ACC112 (cell line): ENCODE results near the gene PPP1R2.
"Not testable (repeated sequence)": the region's sequence is repeated elsewhere in the genome, so short reads cannot be mapped to it uniquely, and the experiment has no call there.

ENCODE experiments used
- H2AFZ ChIP-seq: fragments of 200-600 bp; sonication (generic); one replicate; pipeline ENCODE4 v1.6.0; 2017; ENCODE audit warnings: antibody characterized with exemption, low read length; ENCODE audit not compliant: unreplicated experiment
- H3K27ac ChIP-seq: fragments of 200-600 bp; sonication (generic); 2 replicates; pipeline ENCODE4 v1.5.1; 2014; ENCODE audit warnings: low read depth, mild to moderate bottlenecking, antibody characterized with exemption, low read length, moderate library complexity
- H3K27me3 ChIP-seq: fragments of 200-600 bp; sonication (generic); 2 replicates; pipeline ENCODE4 v1.6.1; 2014; ENCODE audit warnings: mild to moderate bottlenecking, antibody characterized with exemption, low read length, moderate library complexity, mixed read lengths; ENCODE audit not compliant: insufficient read depth
- H3K36me3 ChIP-seq: fragments of 200-600 bp; sonication (generic); 2 replicates; pipeline ENCODE4 v1.6.1; 2016; ENCODE audit warnings: mild to moderate bottlenecking, antibody characterized with exemption, low read length, moderate library complexity, mixed read lengths; ENCODE audit not compliant: insufficient read depth
- H3K4me1 ChIP-seq: fragments of 200-600 bp; sonication (generic); one replicate; pipeline ENCODE4 v1.6.1; 2016; ENCODE audit warnings: low read length, mixed read lengths; ENCODE audit not compliant: insufficient read depth, unreplicated experiment, control insufficient read depth
- H3K4me3 ChIP-seq: fragments of 200-600 bp; sonication (generic); 2 replicates; pipeline ENCODE4 v1.5.1; 2014; ENCODE audit warnings: mild to moderate bottlenecking, low read depth, low read length
- H3K79me2 ChIP-seq: fragments of 200-600 bp; sonication (generic); one replicate; pipeline ENCODE4 v1.6.0; 2016; ENCODE audit warnings: low read length; ENCODE audit not compliant: control insufficient read depth, unreplicated experiment, insufficient read depth

PPP1R2 gene

DNA sequence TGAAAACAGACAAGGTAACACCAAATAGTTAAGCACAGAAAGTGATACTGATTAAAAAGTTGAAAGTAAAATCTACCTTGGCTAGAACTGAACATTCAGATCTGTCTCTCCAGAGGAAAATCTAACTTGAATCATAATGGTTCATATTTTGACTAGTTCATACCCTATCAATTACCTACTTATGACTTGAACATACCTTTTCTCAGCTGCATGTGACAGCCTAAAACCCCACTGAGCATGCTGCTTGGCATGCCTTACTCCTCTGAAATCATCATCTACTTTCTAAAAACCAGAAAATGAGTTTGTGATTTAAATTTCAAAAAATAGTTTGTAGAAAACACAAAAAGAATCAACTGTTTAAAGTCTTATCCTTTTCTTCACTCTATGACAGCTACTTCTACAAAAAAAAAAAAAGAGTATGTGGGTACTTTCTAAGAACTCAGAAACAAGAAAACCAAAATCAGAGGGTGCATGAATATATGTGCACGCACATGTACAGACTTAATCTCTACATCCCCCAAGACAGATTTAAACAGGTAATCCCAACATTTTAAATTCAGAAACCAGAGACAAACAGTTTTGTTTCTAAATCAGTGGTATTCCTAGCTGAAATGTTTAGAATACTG is 28.4 kb downstream of the PPP1R2 start:
- H3K27me3 ChIP-seq, H3K4me3 ChIP-seq, H3K4me1 ChIP-seq, H2AFZ ChIP-seq, H3K79me2 ChIP-seq, H3K27ac ChIP-seq: not testable (repeated sequence)
- H3K36me3 ChIP-seq: peaks cover 14% of the 10 kb centered on the region

DNA sequence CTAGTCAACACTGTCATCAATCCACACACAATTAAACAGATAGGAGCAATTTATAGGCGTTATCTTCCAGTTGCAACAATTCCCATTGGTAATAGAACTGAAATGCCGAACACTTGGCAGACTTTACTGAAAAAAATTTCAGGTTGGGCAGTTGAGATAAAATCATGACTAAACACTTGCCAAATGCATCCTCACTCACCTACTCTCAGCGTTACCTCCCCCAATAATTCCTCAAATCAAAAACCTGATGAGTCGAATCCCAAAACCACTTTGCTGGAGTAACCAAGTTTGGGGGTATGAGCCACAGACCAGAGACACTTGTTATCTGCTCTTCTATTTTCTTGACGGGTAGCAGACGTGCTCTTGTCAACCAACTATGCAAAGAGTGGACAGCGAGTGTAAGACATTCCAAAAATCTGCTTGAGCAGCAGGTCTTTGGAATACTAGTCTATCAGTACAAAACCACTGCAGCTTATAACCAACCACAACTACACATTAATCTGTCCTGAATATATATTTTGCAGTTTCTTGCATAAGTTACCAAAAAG is 30.3 kb downstream of the PPP1R2 start:
- no peak overlapping the region for H2AFZ ChIP-seq
- peaks cover 14% of the 10 kb centered on the region for H3K36me3 ChIP-seq
- H3K79me2 ChIP-seq: no peaks in the 10 kb centered on the region
- no peak overlapping the region for H3K4me3 ChIP-seq
- no peaks in the 10 kb centered on the region for H3K4me1 ChIP-seq
- no peak overlapping the region for H3K27ac ChIP-seq
- no peaks in the 10 kb centered on the region for H3K27me3 ChIP-seq

DNA sequence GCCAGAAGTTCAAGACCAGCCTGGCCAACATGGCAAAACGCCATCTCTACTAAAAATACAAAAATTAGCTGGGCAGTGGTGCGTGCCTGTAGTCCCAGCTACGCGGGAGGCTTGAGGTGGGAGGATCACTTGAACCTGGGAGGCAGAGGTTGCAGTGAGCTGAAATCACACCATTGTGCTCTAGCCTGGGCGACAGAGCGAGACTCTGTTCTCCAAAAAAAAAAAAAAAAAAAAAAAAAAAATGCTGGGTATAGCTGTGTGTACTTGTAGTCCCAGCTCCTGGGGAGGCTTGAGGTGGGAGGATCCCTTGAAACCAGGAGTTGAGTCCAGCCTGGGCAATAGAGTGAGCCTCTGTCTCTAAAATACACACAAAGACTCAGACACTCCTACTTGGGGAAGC is 32.0 kb downstream of the PPP1R2 start:
- H3K27ac ChIP-seq: no peak overlapping the region
- H3K4me3 ChIP-seq: no peak overlapping the region
- no peaks in the 10 kb centered on the region for H3K79me2 ChIP-seq
- H3K27me3 ChIP-seq: no peaks in the 10 kb centered on the region
- H3K4me1 ChIP-seq: no peaks in the 10 kb centered on the region
- no peak overlapping the region for H2AFZ ChIP-seq
- H3K36me3 ChIP-seq: peaks cover 14% of the 10 kb centered on the region

DNA sequence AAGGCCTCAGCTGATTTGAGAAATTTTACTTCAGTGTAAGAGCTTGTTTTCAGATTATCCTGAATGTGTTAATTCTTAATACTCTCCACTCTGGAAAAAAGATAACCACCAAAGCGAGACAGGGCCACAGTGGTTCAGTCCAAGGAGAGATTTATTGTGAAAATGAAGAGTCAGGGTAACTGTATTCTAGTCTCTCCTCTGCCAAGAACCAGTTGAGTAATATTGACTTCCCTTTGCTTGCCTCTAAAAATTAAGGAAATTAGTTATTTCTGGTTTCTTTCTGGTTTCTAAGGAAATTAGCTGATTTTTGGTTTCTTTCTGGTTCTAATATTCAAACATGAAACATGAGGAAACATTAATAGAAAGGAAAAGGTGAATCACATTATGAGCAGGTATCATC is 34.9 kb downstream of the PPP1R2 start:
- H3K36me3 ChIP-seq: peaks cover under 1% of the 10 kb centered on the region; the same call in 1 of the 2 replicates
- no peak overlapping the region for H2AFZ ChIP-seq
- no peaks in the 10 kb centered on the region for H3K27me3 ChIP-seq
- H3K4me1 ChIP-seq: no peaks in the 10 kb centered on the region
- no peak overlapping the region for H3K4me3 ChIP-seq
- no peaks in the 10 kb centered on the region for H3K79me2 ChIP-seq
- H3K27ac ChIP-seq: no peak overlapping the region

DNA sequence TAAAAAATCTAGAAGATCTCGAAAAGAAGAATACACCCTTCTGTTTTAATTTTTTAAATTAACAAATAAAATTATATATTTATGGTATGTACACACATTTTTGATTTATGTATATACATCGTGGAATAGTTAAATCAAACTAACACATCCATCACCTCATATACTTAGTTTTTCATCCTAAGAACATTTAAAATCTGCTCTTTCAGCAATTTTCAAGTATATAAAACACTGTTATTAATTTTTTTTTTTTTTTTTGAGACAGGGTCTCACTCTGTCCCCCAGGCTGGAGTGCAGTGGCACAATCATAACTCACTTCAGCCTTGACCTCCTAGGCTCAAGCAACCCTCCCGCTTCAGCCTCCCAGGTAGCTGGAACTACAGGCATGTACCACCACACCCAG is 67.5 kb downstream of the PPP1R2 start:
- no peak overlapping the region for H3K4me3 ChIP-seq
- no peaks in the 10 kb centered on the region for H3K4me1 ChIP-seq
- H2AFZ ChIP-seq: no peak overlapping the region
- no peaks in the 10 kb centered on the region for H3K79me2 ChIP-seq
- H3K27me3 ChIP-seq: peaks cover 18% of the 10 kb centered on the region
- no peaks in the 10 kb centered on the region for H3K36me3 ChIP-seq
- no peak overlapping the region for H3K27ac ChIP-seq

DNA sequence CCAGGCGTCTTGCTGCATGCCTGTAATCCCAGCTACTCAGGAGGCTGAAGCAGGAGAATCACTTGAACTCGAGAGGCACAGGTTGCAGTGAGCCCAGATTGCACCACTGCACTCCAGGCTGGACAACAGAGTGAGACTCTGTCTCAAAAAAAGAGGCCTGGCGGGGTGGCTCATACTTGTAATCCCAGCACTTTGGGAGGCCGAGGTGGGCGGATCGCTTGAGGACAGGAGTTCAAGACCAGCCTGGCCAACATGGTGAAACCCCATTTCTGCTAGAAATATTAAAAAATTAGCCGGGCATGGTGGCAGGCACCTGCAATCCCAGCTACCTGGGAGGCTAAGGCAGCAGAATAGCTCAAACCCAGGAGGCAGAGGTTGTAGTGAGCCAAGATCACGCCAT is 68.0 kb downstream of the PPP1R2 start:
- not testable (repeated sequence) for H3K36me3 ChIP-seq, H2AFZ ChIP-seq, H3K4me3 ChIP-seq, H3K27ac ChIP-seq, H3K79me2 ChIP-seq, H3K4me1 ChIP-seq
- peaks cover 18% of the 10 kb centered on the region for H3K27me3 ChIP-seq

DNA sequence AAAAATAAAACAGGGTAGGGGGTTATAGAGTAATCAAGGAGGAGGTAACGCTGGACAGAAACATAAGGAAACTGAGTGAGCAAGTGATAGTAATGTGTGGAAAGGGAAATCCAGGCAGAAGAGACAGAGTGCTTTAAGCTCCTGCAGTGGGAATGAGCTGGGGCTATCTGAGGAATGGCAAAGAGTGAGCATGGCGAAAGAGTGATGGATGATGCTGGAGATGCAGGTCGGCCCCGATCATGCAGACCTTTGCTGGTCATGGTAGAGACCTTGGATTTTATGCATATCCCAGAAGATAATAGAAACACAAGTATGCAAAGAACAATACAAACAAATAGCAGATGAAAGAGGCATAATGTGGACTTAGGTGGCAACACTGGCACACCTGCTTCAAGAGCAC is 74.3 kb downstream of the PPP1R2 start:
- Histone ChIP-seq H3K36me3 (no peaks in the 10 kb centered on the region), H3K79me2 (no peaks in the 10 kb centered on the region), H2AFZ (no peak overlapping the region)

DNA sequence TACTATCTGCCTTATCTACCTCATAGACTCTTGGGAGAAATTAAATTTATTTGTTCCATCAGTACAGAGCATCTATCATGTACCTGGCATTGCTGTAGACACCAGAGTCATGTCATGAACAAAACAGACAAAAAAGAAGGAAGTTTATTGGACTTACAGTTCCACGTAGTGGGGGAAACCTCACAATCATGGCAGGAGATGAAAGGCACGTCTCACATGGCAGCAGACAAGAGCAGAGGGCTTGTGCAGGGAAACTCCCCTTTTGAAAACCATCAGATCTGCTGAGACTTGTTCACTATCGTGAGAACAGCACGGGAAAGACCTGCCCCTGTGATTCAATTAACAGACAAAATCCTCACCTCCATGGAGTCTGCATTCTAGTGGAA is 74.7 kb downstream of the PPP1R2 start:
- Histone ChIP-seq H3K36me3 (no peaks in the 10 kb centered on the region), H3K79me2 (no peaks in the 10 kb centered on the region), H3K27me3 (no peaks in the 10 kb centered on the region), H3K27ac (no peak overlapping the region), H3K4me3 (no peak overlapping the region), H2AFZ (no peak overlapping the region), H3K4me1 (no peaks in the 10 kb centered on the region)

More for the DNA sequence above, 74.3 kb downstream of the PPP1R2 start:
- H3K4me3 ChIP-seq: no peak overlapping the region
- H3K4me1 ChIP-seq: no peaks in the 10 kb centered on the region
- no peak overlapping the region for H3K27ac ChIP-seq
- H3K27me3 ChIP-seq: no peaks in the 10 kb centered on the region

DNA sequence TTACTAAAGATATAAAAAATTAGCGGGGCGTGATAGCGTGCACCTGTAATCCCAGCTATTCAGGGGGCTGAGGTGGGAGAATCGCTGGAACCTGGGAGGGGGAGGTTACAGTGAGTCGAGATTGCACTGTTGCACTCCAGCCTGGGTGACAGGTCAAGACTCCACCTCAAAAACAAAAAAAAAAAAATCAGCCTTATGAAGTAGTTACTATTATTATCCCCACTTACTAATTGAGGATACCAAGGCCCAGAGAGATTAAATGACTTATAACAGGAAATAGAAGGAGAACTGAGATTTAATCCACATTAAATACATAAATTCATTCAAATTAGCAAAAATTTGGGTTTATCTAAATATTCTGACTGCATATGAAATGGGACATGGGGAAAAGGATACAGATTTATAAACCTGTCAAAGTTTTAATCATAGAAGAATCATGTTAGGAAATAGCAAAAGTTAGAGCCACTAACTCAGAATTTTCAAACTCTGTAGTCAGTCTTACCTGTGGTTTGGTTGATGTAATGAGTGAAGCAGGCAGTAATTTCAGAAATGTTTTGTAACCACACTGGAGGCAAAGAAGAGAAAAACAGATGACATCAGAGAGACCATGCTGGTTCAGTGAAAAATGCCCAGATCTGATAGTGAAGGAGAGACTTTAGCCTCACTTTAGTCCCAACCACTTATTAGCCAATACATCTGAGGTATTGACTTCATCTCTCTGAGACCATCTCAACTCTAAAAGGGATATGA is 75.3 kb downstream of the PPP1R2 start:
- no peak overlapping the region for H3K4me3 ChIP-seq
- no peaks in the 10 kb centered on the region for H3K27me3 ChIP-seq
- H3K79me2 ChIP-seq: no peaks in the 10 kb centered on the region
- H2AFZ ChIP-seq: no peak overlapping the region
- H3K36me3 ChIP-seq: no peaks in the 10 kb centered on the region
- H3K4me1 ChIP-seq: no peaks in the 10 kb centered on the region
- H3K27ac ChIP-seq: no peak overlapping the region

DNA sequence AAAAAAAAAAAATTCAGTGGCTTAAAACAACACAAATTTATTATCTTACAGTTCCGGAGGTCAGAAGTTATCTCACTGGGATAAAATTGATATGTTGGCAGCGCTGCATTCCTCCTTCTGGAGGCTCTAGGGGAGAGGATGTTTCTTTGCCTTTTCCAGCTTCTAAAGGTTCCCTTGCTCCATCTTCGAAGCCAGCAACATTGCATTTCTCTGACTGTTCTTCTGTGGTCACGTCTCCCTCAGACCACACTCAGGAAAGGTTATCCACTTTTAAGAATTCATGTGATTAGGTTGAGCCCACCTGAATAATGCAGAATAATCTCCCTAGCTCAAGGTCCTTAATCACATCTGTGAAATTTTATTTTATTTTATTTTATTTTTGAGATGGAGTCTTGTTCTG is 76.9 kb downstream of the PPP1R2 start:
- no peak overlapping the region for H2AFZ ChIP-seq
- H3K27ac ChIP-seq: no peak overlapping the region
- H3K4me3 ChIP-seq: no peak overlapping the region
- no peaks in the 10 kb centered on the region for H3K36me3 ChIP-seq
- no peaks in the 10 kb centered on the region for H3K79me2 ChIP-seq
- no peaks in the 10 kb centered on the region for H3K27me3 ChIP-seq
- no peaks in the 10 kb centered on the region for H3K4me1 ChIP-seq
